Measurements from ENCODE around the gene SYCP3. TPM values are rescaled to one million over a fixed set of nuclear protein-coding genes. Genes with fewer than 3 reads are reported as not detected.

SYCP3 gene
- total RNA-seq, 3 donors from 2014 or later: 0.16 to 0.33 TPM; not detected in 1

DNA sequence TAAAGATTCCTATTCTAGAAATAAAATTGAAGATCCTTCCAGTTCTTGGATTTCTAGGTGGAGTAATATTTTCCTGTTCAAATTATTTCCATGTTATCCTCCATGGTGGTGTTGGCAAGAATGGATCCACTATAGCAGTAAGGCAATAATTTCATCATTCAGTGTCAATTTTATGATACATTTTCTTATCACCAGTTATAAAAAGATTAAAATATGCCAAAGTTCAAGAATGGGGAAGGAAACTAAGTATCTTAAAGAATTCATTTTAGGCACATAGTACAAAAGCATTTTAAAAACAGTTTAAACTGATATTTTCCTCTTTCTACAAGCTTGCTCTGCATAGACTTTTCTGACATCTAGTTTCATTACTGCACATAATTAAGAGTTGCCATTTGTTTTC is 19.1 kb downstream of the SYCP3 start:
- no peaks in the 10 kb centered on the region for H3K27me3 ChIP-seq
- H3K27ac ChIP-seq: no peak overlapping the region
- no peak for TF ChIP-seq POLR2A (IDR thresholded peaks at IDR 0.05)
- H3K9me3 ChIP-seq: no peaks in the 10 kb centered on the region
- no peaks in the 10 kb centered on the region for H3K36me3 ChIP-seq
- no peak for DNase-seq (ENCODE audit: low spot score in 2 of 2)
- intact Hi-C loops (cut with DNase I; ENCODE audit: low total_unique reads): no loop called here
- H3K4me1 ChIP-seq: no peaks in the 10 kb centered on the region
- H3K4me3 ChIP-seq: no peak overlapping the region

DNA sequence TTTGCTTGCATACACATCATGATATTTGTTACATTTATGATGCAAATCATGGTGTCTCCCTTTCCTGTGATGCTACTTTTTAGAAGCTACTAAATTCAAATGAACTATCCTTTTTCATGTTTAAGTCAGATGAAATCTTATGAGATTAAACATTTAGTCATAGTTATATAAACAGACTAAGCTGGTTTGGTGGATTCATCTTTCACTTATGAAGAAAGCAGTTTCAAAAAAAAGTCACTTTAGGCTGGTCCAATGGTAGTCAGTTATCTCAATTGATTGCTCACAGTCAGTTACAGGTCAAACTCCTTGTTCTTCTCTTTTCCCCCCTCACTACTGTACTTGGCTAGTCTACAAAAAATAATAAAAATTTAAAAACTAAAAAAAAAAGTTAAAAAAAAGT is 19.7 kb downstream of the SYCP3 start:
- no peak for DNase-seq (ENCODE audit: low spot score in 2 of 2)
- no peaks in the 10 kb centered on the region for H3K27me3 ChIP-seq
- H3K4me1 ChIP-seq: no peaks in the 10 kb centered on the region
- TF ChIP-seq POLR2A (IDR thresholded peaks at IDR 0.05) (no peak), POLR2AphosphoS5 (IDR thresholded peaks at IDR 0.05) (no peak)
- TF ChIP-seq, protein P1, sequence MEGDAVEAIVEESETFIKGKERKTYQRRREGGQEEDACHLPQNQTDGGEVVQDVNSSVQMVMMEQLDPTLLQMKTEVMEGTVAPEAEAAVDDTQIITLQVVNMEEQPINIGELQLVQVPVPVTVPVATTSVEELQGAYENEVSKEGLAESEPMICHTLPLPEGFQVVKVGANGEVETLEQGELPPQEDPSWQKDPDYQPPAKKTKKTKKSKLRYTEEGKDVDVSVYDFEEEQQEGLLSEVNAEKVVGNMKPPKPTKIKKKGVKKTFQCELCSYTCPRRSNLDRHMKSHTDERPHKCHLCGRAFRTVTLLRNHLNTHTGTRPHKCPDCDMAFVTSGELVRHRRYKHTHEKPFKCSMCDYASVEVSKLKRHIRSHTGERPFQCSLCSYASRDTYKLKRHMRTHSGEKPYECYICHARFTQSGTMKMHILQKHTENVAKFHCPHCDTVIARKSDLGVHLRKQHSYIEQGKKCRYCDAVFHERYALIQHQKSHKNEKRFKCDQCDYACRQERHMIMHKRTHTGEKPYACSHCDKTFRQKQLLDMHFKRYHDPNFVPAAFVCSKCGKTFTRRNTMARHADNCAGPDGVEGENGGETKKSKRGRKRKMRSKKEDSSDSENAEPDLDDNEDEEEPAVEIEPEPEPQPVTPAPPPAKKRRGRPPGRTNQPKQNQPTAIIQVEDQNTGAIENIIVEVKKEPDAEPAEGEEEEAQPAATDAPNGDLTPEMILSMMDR (IDR thresholded peaks at IDR 0.05): no peak
- H3K36me3 ChIP-seq: no peaks in the 10 kb centered on the region
- intact Hi-C loops (cut with DNase I; ENCODE audit: low total_unique reads): no loop called here
- no peak overlapping the region for H3K4me3 ChIP-seq
- no peak overlapping the region for H3K27ac ChIP-seq
- no peaks in the 10 kb centered on the region for H3K9me3 ChIP-seq

DNA sequence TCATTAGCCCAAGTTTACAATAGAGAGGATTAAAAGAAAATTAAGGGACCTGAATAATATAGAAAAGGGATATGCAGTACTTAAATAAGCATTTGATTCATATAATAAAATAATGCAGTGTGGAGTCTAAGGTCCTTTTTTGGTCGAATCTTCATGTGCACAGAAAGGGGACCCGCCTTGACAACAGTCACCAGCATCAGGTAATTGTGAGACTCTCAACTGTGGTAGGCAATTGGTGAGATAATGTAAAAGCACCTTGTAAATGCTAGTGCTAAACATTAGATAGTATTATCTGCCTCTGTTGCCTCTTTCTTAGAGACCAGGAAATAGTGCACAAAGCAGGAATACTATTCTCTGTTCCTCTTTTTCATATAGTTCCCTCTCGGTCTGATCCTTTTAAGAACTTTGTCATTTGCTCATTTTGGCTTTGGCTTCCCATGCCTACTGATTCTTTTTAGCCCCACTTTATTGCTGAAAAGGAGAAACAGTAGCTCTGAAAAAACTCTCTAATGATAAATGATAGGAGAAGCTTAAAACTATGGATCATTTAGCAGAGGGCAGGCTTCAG is 24.3 kb downstream of the SYCP3 start:
- no peaks in the 10 kb centered on the region for H3K9me3 ChIP-seq
- no peaks in the 10 kb centered on the region for H3K27me3 ChIP-seq
- H3K36me3 ChIP-seq: no peaks in the 10 kb centered on the region
- intact Hi-C loops (cut with DNase I; ENCODE audit: low total_unique reads): no loop called here
- TF ChIP-seq, protein P1 (IDR thresholded peaks at IDR 0.05): no peak
- TF ChIP-seq POLR2AphosphoS5 (IDR thresholded peaks at IDR 0.05) (no peak), POLR2A (IDR thresholded peaks at IDR 0.05) (no peak)
- no peak for DNase-seq (ENCODE audit: low spot score in 2 of 2)
- H3K4me3 ChIP-seq: no peak overlapping the region
- H3K4me1 ChIP-seq: no peaks in the 10 kb centered on the region
- no peak overlapping the region for H3K27ac ChIP-seq

DNA sequence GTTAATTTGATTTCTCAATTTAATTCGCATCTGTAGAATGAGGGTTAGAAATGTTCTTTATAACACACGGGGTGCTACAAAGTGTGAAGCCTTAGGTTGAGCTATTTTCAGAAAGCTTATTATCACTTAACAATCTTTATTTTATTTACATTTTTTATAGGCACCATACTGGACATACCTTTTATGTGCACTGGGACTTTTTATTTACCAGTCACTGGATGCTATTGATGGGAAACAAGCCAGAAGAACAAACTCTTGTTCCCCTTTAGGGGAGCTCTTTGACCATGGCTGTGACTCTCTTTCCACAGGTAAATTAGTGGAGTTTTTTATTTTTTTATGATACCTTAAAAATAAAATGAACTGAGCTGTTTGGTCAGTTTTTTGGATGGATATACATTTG is 25.3 kb downstream of the SYCP3 start:
- TF ChIP-seq POLR2AphosphoS5 (IDR thresholded peaks at IDR 0.05) (no peak), POLR2A (IDR thresholded peaks at IDR 0.05) (no peak)
- TF ChIP-seq, protein P1 (IDR thresholded peaks at IDR 0.05): no peak
- Histone ChIP-seq H3K27me3 (no peaks in the 10 kb centered on the region), H3K9me3 (no peaks in the 10 kb centered on the region), H3K36me3 (no peaks in the 10 kb centered on the region), H3K27ac (peak overlapping the region; percentile 52 to 69), H3K4me1 (no peaks in the 10 kb centered on the region), H3K4me3 (no peak overlapping the region)
- no peak for DNase-seq (ENCODE audit: low spot score in 2 of 2)
- intact Hi-C loops (cut with DNase I; ENCODE audit: low total_unique reads): no loop called here

DNA sequence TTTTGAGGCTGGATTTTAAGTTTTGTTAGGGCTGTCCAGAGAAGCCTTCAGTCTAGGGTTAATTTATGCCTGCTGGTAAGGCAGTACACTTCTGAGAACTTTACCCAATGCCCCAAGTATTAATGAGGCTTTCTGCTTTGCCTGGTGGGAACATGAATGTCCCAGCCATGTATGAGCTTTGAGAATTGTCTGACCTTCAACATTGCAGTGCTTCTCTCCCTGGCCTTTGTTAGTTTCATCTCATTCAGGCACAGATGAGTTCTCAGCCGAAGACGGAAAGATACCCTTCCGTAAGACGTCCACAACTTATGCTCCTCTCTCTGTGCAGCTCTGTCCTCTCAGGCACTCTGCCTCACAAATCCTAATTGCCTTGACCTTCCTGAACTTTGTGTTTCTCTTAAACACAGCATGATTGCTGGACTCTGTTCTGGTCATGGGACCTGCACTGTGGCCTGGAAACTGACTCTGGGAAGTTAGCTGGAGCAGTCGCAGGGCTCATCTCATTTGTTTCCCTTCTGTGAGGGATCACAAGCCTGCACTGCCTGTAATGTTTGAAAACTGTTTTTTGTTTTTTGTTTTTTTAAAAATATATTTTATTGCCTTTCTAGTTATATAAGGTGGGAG is 26.1 kb downstream of the SYCP3 start:
- Histone ChIP-seq H3K36me3 (no peaks in the 10 kb centered on the region), H3K27ac (peak overlapping the region; percentile 52 to 69), H3K4me3 (peak overlapping the region in 1 of 3 donors; percentile 27), H3K27me3 (no peaks in the 10 kb centered on the region), H3K4me1 (no peaks in the 10 kb centered on the region), H3K9me3 (no peaks in the 10 kb centered on the region)
- DNase-seq (ENCODE audit: low spot score in 2 of 2): peak in 1 of 2 donors; percentile 33
- intact Hi-C loops (cut with DNase I; ENCODE audit: low total_unique reads): no loop called here
- TF ChIP-seq POLR2AphosphoS5 (IDR thresholded peaks at IDR 0.05): no peak
- TF ChIP-seq POLR2A (IDR thresholded peaks at IDR 0.05): no peak
- TF ChIP-seq, protein P1 (IDR thresholded peaks at IDR 0.05): no peak
